ENCODE results near the gene MARCHF6.

DNA sequence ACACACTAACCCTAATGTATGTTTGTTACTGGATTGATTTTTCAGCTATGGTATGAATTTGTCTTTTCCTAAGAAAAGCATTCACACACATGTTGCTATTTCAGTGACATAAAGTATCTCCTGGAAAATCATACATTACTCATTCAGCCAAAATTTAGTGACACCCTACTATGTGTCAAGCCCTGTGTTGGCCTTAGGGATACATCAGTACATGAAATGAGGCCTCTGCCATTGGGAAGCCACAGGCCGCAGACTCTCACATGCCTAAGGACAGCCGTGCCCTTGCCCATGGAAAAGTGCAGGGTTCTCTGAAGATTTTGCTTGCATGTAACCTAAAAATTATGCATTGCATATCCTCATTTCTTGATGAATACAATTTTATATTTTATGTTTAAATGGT is 5.2 kb upstream of the MARCHF6 start:
- TF ChIP-seq, protein P1, sequence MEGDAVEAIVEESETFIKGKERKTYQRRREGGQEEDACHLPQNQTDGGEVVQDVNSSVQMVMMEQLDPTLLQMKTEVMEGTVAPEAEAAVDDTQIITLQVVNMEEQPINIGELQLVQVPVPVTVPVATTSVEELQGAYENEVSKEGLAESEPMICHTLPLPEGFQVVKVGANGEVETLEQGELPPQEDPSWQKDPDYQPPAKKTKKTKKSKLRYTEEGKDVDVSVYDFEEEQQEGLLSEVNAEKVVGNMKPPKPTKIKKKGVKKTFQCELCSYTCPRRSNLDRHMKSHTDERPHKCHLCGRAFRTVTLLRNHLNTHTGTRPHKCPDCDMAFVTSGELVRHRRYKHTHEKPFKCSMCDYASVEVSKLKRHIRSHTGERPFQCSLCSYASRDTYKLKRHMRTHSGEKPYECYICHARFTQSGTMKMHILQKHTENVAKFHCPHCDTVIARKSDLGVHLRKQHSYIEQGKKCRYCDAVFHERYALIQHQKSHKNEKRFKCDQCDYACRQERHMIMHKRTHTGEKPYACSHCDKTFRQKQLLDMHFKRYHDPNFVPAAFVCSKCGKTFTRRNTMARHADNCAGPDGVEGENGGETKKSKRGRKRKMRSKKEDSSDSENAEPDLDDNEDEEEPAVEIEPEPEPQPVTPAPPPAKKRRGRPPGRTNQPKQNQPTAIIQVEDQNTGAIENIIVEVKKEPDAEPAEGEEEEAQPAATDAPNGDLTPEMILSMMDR (conservative IDR thresholded peaks at IDR 0.05; ENCODE audit: low read depth, low read length), result no peak
- no peak for TF ChIP-seq EZH2 (IDR thresholded peaks at IDR 0.05; ENCODE audit: borderline replicate concordance, low read depth, low read length, poor library complexity, severe bottlenecking)
